ENCODE results near the gene TNNT1.

TNNT1 gene

DNA sequence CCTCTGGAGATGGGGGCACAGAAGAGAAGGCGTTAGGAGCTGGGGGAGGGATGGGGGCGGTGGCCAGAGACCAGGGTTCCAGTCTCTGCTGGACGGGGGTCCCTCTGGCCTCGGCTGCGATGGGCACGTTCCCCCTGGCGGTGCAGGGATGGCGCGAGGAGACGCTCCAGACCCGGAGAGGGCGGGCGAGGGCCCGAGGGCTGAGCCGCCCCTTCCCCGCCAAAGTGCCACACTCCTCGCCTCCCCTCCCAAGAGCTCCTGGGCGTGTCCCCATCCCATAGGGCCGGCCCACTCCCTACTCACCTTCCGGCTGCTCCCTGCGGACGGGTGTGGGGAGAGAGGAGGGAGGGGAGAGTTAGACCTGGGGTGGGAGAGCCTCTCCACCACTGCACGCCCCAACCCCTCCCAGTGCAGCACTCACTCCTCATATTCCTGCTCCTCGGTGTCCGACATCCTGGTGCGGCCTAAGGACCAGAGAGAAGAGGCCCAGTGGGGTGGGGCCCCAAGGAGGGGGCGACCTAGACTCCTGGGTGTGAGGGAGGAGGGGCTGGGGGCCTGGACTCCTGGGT, 2.2 kb downstream of the TNNT1 start (continued):
- TF ChIP-seq ZNF658 (tag by site-specific recombination; IDR thresholded peaks at IDR 0.05) (no peak), ZNF433 (tag by site-specific recombination; IDR thresholded peaks at IDR 0.05; ENCODE audit: low read depth) (no peak), SETDB1 (IDR thresholded peaks at IDR 0.05; ENCODE audit: insufficient read length, low read length) (no peak), ZNF138 (tag by site-specific recombination; IDR thresholded peaks at IDR 0.05; ENCODE audit: borderline replicate concordance) (no peak), BCL6B (tag by site-specific recombination; IDR thresholded peaks at IDR 0.05) (no peak), OVOL3 (tag by site-specific recombination; IDR thresholded peaks at IDR 0.05) (no peak), ZNF639 (tag by site-specific recombination; IDR thresholded peaks at IDR 0.05) (no peak), ZNF140 (tag by site-specific recombination; IDR thresholded peaks at IDR 0.05) (no peak), ZNF621 (tag by site-specific recombination; IDR thresholded peaks at IDR 0.05) (no peak), SP2 (tag by site-specific recombination; IDR thresholded peaks at IDR 0.05) (peak; percentile 73), ZNF549 (tag by site-specific recombination; IDR thresholded peaks at IDR 0.05) (no peak), ZNF169 (tag by site-specific recombination; IDR thresholded peaks at IDR 0.05) (no peak), GLIS2 (tag by site-specific recombination; IDR thresholded peaks at IDR 0.05) (peak; percentile 75), ZNF776 (tag by site-specific recombination; IDR thresholded peaks at IDR 0.05; ENCODE audit: borderline replicate concordance) (no peak), ZNF558 (tag by site-specific recombination; IDR thresholded peaks at IDR 0.05) (no peak), ZNF211 (tag by site-specific recombination; IDR thresholded peaks at IDR 0.05; ENCODE audit: low read depth) (no peak), WT1 (tag by site-specific recombination; IDR thresholded peaks at IDR 0.05) (peak; percentile 84), ZNF747 (tag by site-specific recombination; IDR thresholded peaks at IDR 0.05) (no peak), ZBTB1 (tag by site-specific recombination; IDR thresholded peaks at IDR 0.05) (no peak), ZNF571 (tag by site-specific recombination; IDR thresholded peaks at IDR 0.05) (no peak), ZNF37A (tag by site-specific recombination; IDR thresholded peaks at IDR 0.05) (no peak), ZSCAN18 (tag by site-specific recombination; IDR thresholded peaks at IDR 0.05) (no peak), EGR2 (tag by site-specific recombination; IDR thresholded peaks at IDR 0.05; ENCODE audit: low read depth) (peak; percentile 39; the same call in 1 of the 2 replicates), ZNF654 (tag by site-specific recombination; IDR thresholded peaks at IDR 0.05; ENCODE audit: low read depth) (no peak), KLF7 (tag by site-specific recombination; IDR thresholded peaks at IDR 0.05; ENCODE audit: borderline replicate concordance) (peak; percentile 84; the same call in 1 of the 2 replicates), ZNF664 (tag by site-specific recombination; IDR thresholded peaks at IDR 0.05) (no peak), ZNF2 (tag by site-specific recombination; IDR thresholded peaks at IDR 0.05) (no peak), ZBTB20 (tag by site-specific recombination; IDR thresholded peaks at IDR 0.05) (peak; percentile 50; the same call in 1 of the 2 replicates), ZNF416 (tag by site-specific recombination; IDR thresholded peaks at IDR 0.05) (no peak), ZFP37 (tag by site-specific recombination; IDR thresholded peaks at IDR 0.05) (no peak), BCL11A (tag by site-specific recombination; IDR thresholded peaks at IDR 0.05; ENCODE audit: low read depth) (no peak)
- TF ChIP-seq, protein P1, sequence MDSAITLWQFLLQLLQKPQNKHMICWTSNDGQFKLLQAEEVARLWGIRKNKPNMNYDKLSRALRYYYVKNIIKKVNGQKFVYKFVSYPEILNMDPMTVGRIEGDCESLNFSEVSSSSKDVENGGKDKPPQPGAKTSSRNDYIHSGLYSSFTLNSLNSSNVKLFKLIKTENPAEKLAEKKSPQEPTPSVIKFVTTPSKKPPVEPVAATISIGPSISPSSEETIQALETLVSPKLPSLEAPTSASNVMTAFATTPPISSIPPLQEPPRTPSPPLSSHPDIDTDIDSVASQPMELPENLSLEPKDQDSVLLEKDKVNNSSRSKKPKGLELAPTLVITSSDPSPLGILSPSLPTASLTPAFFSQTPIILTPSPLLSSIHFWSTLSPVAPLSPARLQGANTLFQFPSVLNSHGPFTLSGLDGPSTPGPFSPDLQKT (IDR thresholded peaks at IDR 0.05; ENCODE audit: borderline replicate concordance, low read depth, low read length), result no peak
- TF ChIP-seq, protein P2, sequence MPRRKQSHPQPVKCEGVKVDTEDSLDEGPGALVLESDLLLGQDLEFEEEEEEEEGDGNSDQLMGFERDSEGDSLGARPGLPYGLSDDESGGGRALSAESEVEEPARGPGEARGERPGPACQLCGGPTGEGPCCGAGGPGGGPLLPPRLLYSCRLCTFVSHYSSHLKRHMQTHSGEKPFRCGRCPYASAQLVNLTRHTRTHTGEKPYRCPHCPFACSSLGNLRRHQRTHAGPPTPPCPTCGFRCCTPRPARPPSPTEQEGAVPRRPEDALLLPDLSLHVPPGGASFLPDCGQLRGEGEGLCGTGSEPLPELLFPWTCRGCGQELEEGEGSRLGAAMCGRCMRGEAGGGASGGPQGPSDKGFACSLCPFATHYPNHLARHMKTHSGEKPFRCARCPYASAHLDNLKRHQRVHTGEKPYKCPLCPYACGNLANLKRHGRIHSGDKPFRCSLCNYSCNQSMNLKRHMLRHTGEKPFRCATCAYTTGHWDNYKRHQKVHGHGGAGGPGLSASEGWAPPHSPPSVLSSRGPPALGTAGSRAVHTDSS (tag by site-specific recombination; IDR thresholded peaks at IDR 0.05), result peak; percentile 39; the same call in 1 of the 2 replicates
- TF ChIP-seq, protein P3, sequence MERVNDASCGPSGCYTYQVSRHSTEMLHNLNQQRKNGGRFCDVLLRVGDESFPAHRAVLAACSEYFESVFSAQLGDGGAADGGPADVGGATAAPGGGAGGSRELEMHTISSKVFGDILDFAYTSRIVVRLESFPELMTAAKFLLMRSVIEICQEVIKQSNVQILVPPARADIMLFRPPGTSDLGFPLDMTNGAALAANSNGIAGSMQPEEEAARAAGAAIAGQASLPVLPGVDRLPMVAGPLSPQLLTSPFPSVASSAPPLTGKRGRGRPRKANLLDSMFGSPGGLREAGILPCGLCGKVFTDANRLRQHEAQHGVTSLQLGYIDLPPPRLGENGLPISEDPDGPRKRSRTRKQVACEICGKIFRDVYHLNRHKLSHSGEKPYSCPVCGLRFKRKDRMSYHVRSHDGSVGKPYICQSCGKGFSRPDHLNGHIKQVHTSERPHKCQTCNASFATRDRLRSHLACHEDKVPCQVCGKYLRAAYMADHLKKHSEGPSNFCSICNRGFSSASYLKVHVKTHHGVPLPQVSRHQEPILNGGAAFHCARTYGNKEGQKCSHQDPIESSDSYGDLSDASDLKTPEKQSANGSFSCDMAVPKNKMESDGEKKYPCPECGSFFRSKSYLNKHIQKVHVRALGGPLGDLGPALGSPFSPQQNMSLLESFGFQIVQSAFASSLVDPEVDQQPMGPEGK (tag by site-specific recombination; IDR thresholded peaks at IDR 0.05), result peak; percentile 78
